Measurements from ENCODE around the gene YWHAH. TPM values are rescaled to one million over a fixed set of nuclear protein-coding genes. Genes with fewer than 3 reads are reported as not detected.

YWHAH gene
- total RNA-seq, 1 donor from 2014 or later = 285 TPM

DNA sequence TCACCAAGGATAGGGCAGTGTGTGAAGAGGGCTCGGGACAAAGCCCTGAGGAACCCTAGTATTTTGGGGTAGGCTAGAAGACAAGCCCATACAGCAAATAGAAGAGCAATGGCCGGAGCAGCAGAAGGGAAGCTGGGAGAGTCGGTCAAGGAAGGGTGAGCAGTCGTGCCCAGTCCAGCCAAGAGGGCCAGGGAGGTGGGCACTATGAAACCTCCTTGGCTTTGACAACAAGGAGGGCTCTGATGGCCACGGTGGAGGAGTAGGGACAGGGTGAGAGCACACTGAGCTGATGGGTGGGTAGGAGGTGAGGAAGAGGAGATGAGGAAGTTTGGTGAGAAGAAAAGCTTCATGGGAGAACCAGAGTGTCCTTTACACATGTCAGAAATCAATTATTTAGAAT is 2.2 kb upstream of the YWHAH start:
- Mint-ChIP-seq H3K4me1 (ENCODE audit: unreplicated experiment) (peaks cover 32% of the 10 kb centered on the region), H3K36me3 (ENCODE audit: low read depth, unreplicated experiment) (peaks cover 7% of the 10 kb centered on the region)
- no peak for DNase-seq (ENCODE audit: low spot score)

DNA sequence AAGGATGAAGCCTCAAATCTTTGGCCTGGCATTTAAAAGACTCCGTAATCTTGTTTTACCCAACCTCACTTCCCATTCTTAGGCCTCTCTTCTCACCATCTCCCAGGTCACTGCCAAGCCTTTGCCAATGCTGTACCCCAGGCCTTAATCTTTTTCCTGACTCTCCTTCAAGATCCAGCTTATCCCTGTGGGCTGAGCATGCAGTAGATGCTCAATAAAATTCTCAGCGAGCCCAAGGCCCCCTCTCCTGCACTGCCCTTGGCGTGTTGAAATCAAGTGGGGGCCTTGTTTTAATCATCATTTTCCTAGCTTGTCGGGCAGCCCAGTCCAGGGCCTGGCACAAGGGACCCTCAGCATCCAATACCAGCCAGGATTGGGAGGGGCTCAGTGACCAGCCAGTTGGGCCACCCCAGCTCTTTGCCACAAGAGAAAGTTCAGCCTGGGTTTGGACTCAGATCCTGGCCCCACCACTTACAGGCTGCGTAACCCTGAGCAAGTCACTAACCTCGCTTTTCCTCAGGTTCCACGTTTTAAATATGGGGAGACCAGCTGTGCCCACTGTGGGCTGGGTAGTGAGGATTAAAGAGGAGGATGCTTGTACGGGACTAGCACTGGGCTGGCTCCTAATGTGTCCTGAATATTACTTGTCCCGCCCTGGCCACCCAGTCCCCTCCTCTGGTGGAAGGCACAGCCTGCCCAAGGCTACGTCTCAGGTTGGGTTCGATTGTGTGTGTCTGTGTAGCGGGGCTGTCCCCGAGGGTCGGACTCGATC is 943 bp upstream of the YWHAH start:
- H3K4me1 Mint-ChIP-seq (ENCODE audit: unreplicated experiment) = peaks cover 39% of the 10 kb centered on the region
- TF ChIP-seq, protein P1, sequence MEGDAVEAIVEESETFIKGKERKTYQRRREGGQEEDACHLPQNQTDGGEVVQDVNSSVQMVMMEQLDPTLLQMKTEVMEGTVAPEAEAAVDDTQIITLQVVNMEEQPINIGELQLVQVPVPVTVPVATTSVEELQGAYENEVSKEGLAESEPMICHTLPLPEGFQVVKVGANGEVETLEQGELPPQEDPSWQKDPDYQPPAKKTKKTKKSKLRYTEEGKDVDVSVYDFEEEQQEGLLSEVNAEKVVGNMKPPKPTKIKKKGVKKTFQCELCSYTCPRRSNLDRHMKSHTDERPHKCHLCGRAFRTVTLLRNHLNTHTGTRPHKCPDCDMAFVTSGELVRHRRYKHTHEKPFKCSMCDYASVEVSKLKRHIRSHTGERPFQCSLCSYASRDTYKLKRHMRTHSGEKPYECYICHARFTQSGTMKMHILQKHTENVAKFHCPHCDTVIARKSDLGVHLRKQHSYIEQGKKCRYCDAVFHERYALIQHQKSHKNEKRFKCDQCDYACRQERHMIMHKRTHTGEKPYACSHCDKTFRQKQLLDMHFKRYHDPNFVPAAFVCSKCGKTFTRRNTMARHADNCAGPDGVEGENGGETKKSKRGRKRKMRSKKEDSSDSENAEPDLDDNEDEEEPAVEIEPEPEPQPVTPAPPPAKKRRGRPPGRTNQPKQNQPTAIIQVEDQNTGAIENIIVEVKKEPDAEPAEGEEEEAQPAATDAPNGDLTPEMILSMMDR (IDR thresholded peaks at IDR 0.05; ENCODE audit: unreplicated experiment) = no peak
- no peaks in the 10 kb centered on the region for H3K9me3 Mint-ChIP-seq (ENCODE audit: unreplicated experiment)
- peak overlapping the region; percentile 67 for H3K4me3 Mint-ChIP-seq (ENCODE audit: unreplicated experiment)
- peaks cover 7% of the 10 kb centered on the region for H3K27me3 Mint-ChIP-seq (ENCODE audit: unreplicated experiment)
- peak overlapping the region; percentile 54 for H3K27ac Mint-ChIP-seq (ENCODE audit: unreplicated experiment)
- H3K36me3 Mint-ChIP-seq (ENCODE audit: low read depth, unreplicated experiment) = peaks cover 19% of the 10 kb centered on the region
- no peak for DNase-seq (ENCODE audit: low spot score)

More for the DNA sequence above, 2.2 kb upstream of the YWHAH start:
- Mint-ChIP-seq H3K27me3 (ENCODE audit: unreplicated experiment) (peaks cover 7% of the 10 kb centered on the region), H3K4me3 (ENCODE audit: unreplicated experiment) (peak overlapping the region; percentile 6), H3K9me3 (ENCODE audit: unreplicated experiment) (no peaks in the 10 kb centered on the region), H3K27ac (ENCODE audit: unreplicated experiment) (peak overlapping the region; percentile 72)
- TF ChIP-seq, protein P1 (IDR thresholded peaks at IDR 0.05; ENCODE audit: unreplicated experiment) = no peak

DNA sequence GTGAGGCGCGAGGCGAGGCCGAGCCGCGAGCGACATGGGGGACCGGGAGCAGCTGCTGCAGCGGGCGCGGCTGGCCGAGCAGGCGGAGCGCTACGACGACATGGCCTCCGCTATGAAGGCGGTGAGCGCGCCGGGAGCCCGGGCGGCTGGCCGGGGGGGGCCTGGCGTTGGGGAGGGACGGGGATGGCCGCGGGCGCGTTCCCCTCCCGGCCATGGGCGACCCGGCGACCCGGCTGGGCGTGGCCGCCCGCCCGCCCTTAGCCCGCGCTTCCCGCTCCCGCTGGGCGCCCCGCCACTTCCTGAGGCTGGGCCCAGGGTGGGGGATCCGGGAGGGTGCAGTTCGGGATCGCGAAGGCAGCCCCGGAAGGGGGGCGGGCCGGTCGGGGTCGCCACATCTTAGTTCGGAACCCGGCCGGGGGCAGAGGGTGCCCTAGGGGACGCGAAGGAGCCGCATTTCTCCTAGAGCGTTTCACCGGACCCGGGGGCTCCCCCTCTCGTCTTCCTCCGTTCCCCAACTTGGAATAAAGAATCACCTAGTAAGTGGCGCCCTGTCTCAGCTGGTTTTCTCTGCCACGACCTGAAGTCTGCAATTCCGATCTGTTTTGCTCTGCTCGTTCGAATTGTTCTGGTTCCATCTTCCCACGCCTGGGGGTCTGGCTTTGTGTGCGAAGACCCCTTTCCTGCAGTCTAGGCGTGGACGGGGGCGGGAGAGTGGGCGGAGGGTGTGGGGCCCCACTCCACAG is 536 bp downstream of the YWHAH start:
- Mint-ChIP-seq H3K27me3 (ENCODE audit: unreplicated experiment) (peaks cover 6% of the 10 kb centered on the region), H3K4me3 (ENCODE audit: unreplicated experiment) (no peak overlapping the region), H3K9me3 (ENCODE audit: unreplicated experiment) (no peaks in the 10 kb centered on the region), H3K36me3 (ENCODE audit: low read depth, unreplicated experiment) (peaks cover 21% of the 10 kb centered on the region), H3K27ac (ENCODE audit: unreplicated experiment) (no peak overlapping the region), H3K4me1 (ENCODE audit: unreplicated experiment) (peaks cover 44% of the 10 kb centered on the region)
- DNase-seq (ENCODE audit: low spot score) = peak; percentile 37
- TF ChIP-seq, protein P1 (IDR thresholded peaks at IDR 0.05; ENCODE audit: unreplicated experiment) = no peak

DNA sequence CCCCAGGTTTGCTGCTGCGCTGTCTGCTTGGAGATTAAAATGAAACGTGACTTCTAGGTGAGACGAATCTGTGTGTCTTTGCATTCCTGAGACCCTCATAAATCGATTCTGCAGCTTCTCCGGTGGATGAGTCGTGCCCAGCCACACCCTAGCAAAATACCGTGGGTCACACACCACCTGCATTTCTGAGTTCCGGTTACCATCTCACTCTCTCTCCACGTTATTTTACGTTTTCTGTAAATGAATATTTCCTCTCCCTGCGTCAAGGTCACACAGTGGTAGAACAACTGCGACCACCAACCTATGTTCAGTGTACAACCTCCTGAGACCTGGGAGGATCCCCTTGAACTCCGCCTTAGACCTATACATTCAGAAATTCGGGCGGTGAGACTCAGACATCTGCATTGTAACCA is 1.1 kb downstream of the YWHAH start:
- H3K27ac Mint-ChIP-seq (ENCODE audit: unreplicated experiment) = no peak overlapping the region
- TF ChIP-seq, protein P1 (IDR thresholded peaks at IDR 0.05; ENCODE audit: unreplicated experiment) = no peak
- no peaks in the 10 kb centered on the region for H3K9me3 Mint-ChIP-seq (ENCODE audit: unreplicated experiment)
- H3K36me3 Mint-ChIP-seq (ENCODE audit: low read depth, unreplicated experiment) = peaks cover 21% of the 10 kb centered on the region
- H3K4me3 Mint-ChIP-seq (ENCODE audit: unreplicated experiment) = no peak overlapping the region
- peaks cover 8% of the 10 kb centered on the region for H3K27me3 Mint-ChIP-seq (ENCODE audit: unreplicated experiment)
- DNase-seq (ENCODE audit: low spot score) = no peak
- peaks cover 44% of the 10 kb centered on the region for H3K4me1 Mint-ChIP-seq (ENCODE audit: unreplicated experiment)
